HG03442 (cell line): Measurements from ENCODE around the gene NR5A2.

Source experiments
- ATAC-seq: cut with Tn5 transposase; IDR thresholded peaks from one replicate; pipeline ENCODE4 v1.9.1; 2021; ENCODE audit warnings: mild to moderate bottlenecking, moderate library complexity; ENCODE audit not compliant: unreplicated experiment

Gene NR5A2

GRCh38 chr1:200118779-200119505 lies 91.4 kb downstream of the NR5A2 start:
- no peak for ATAC-seq

DNA sequence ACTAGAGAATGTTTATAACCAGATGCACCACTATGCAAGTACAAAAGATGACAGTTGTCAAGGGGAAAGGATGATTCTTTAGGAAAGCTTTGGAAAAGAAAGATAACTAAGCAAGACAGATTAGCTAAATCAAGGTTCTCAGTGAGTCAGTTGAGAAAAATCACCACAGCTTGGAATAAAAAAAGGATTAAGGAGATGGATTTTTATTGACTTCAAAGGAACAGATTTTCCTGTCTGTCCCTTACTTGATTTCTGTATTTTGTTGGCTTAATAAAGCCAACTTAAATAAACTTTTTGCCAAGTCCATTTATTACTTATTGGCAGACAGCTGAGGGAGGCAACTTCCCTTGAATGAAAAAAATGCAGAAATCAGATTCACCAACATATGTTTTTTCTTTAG lies 93.9 kb downstream of the NR5A2 start:
- ATAC-seq: no peak

- no peak for ATAC-seq
Measured at GRCh38 chr1:200124309-200124708, 96.8 kb downstream of the NR5A2 start.

DNA sequence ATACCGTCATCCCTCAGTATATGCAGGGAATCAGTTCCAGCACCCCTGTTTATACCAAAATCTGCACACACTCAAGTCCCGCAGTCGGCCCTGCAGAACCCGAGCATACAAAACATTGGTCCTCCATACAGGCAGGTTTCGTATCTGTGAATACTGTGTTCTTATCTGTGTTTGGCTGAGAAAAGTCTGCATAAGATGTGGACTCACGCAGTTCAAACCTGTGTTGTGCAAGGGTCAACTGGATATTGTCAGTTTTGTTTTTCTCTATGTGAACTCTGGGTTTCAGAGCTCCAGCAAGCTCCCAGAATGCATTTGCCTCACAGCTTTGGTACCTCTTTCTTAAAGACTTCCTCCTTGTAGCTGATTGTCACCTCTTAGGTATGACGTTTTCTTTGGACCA lies 100.6 kb downstream of the NR5A2 start:
- ATAC-seq: no peak

DNA sequence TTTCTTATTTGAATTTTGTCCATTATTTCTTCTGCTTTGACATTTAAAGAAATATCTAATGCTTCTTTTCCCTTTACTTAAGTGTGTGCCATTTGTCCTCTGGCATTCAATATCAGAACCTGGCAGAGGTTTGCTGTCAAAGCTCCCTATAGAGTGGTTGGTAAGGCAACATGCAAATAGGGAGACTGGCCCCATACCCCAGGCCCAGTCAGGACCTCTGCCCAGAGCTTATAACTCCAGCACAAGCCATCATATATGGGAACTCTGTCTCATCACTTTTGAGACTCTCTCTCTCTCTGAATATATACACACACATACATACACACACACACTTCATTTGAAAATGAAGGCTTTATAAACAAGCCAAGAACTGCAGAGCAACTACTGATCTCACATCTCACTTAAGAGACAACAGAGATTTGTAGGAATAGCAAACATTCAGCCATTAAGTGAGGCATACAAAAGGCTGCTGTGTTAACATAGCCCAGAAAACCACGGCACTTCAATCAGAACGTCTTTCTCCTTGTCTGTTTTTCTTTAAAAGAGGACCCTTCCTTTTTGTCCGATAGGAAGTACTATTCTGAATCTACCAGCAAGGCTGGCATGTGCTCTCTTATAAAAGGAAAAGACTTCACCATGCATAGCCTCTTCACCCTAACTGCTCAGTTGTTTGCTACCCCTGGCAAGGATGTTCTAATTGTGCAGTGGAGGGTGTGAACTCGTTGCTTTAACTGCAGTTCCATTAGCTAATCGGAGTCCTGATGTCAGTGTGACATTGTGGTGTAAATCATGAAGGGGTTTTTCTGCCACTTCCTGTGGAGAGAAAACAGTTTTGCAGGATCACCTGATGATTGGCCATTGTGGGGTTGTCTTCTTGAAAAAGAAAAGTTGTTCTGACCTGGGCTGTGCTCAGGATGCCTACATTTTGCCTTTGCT lies 101.7 kb downstream of the NR5A2 start:
- peak; percentile 58 for ATAC-seq

DNA sequence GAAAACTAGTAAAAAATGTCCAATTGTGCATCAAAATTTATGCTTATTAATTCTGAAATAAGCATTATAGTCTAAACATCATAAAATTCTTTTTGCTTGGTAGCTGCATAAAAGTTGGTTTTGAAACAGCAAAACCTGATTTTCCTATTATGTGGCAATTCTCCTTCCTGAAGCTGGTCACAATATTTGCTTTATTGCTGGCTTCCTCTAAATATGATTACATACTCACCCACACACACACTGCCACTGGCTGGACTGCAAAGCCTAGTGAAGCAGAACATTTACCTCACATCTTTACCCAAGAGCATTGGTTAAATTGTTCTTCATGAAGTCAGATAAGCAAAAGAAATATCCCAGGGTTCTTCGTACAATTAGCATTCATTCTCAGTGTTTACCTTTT lies 103.0 kb downstream of the NR5A2 start:
- no peak for ATAC-seq

DNA sequence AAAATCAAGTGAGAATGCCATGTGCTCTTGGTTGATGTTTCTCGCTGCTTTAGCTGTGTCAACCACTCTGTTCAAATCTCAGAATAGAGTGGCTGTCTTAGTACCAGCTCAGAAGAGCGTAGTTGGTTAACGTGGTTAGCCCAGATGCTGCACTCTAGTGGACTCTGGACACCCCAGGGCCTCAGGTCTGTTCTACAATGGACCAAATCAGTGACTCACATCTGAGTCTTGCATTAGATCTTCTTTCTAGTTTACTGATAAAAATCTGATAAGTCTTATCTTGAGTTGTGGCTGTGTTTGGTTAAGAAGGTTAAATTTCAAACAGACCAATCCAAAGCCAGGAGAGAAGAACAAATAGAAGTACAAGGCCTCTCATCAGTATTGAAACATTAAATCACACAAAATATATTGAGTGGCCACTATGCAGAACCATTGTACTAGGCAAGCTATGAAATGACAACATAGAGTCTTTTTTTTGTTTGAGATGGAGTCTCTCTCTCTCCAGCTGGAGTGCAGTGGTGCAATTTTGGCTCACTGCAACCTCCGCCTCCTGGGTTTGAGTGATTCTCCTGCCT lies 104.1 kb downstream of the NR5A2 start:
- no peak for ATAC-seq

GRCh38 chr1:200133123-200133522 lies 105.6 kb downstream of the NR5A2 start:
- no peak for ATAC-seq

- no peak for ATAC-seq
Measured at GRCh38 chr1:200134116-200134515, 106.6 kb downstream of the NR5A2 start.

DNA sequence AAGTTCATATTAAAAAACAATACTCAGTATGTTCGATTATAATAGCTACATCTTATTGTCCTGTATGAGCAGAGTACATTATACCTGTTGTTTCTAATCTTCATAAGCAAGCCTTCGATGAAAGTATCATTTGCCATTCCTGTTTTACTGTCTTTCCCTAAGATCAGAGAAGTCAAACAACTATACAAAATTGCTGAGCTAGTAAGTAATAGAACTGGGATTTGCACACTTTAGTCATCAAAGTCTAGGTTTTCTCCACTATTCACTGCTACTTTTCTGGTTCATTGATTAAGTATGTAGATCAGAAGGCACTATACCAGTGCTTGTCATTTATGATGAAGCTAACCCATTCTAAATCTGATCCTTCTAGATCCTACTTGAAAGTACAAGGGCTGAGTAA lies 108.9 kb downstream of the NR5A2 start:
- ATAC-seq: no peak

GRCh38 chr1:200139661-200140250 lies 112.2 kb downstream of the NR5A2 start:
- ATAC-seq: peak; percentile 94

DNA sequence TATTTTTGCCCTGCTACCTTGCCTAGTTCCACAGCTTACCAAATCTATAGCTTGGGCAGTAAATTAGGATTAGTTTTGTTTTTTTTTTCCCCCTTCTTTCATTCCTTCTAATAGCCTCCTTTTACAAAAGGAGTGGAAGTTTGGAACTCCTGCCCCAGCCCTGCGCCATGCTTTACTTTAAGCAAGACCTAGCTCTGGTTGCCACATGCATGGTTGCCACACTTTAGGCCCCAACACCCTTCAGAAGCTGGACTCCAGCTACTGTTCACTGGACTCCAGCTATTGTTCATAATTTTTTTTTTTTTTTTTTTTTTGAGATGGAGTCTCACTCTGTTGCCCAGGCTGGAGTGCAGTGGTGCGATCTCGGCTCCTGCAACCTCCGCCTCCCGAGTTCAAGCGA lies 115.8 kb downstream of the NR5A2 start:
- no peak for ATAC-seq

GRCh38 chr1:200146100-200146499 lies 118.6 kb downstream of the NR5A2 start:
- no peak for ATAC-seq

DNA sequence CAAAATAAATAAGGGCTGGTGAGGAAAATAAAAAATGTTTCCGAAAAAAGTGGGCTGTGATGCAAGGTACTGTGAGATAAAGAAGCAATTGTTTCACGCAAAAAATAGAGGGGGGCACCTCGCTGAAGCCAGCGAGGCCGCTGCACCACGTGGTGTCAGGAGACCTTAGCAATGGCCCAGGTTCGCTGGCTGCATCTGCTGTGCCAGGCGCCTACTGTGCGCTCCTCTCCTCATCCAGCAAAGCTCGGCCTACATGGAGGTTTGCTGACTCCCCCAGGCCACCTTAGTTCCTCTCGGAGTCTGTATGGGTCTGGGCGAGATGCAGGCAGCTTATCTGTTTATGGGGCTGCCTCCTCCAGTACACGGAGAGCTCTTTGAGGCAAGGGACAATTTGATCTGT lies 119.6 kb downstream of the NR5A2 start:
- ATAC-seq: no peak

DNA sequence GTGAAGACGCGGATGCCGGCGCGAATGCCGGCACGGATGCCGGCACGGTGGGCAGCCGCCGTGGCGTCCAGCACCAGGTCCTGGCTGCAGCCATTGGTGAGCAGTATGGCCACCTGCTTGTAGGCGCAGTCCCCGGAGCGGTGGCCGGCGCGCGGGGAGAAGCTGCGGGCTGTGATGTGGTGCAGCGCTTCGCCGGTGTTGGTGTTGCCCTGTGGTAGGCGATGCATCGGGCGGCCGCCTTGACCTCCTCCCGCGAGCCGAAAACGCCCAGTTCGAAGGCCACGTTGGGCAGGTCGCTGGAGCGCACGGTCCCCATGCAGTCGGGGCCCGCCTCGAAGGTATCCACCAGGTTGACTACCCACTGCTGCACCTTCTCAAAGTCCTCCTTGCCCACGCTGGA lies 120.2 kb downstream of the NR5A2 start:
- no peak for ATAC-seq

DNA sequence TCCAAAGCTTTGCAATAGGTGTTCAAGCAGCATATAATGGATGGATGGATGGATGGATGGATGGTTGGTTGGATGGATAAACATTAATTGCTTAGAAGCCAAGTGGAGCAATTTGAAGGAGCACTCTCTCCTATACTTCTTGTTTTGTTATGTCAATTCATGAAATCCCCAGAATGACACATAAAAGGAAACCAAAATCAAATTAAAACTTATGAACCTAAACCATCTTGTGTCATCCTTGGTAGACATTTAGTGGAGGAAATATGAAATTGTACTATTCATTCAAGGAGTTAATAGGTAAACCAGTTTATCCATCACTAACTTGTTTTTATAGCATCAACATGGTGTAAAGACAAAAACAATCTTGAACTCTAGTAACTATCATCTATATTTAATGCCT lies 122.5 kb downstream of the NR5A2 start:
- no peak for ATAC-seq

DNA sequence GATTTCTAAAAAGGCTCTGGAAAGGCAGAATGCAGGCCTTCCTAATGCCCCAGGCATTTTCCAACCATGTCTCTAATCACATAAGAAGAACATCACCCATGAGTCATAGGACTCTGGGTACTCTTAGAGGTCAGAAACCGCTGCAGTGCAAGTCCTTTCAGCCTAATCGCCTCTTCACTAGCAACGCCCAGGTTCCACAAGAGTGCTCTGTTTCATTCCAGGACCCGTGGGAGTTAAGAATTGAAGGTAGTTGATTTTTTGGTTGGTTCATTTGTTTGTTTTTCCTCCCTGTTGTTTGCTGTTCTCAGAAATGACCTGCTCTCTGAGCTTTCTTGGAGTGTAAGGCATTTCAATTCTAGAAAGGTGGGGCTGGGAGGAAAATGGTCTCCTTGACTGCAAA lies 123.2 kb downstream of the NR5A2 start:
- ATAC-seq: peak; percentile 49

- ATAC-seq: no peak
Measured at GRCh38 chr1:200152336-200152735, 124.8 kb downstream of the NR5A2 start.

GRCh38 chr1:200153277-200154055 lies 126.0 kb downstream of the NR5A2 start:
- ATAC-seq: peak; percentile 38

- peak; percentile 91 for ATAC-seq
Measured at GRCh38 chr1:200154069-200154767, 126.7 kb downstream of the NR5A2 start.
